HG03521 (cell line): ENCODE measurements around the gene MRPL20.
"Not testable (repeated sequence)": the region's sequence is repeated elsewhere in the genome, so short reads cannot be mapped to it uniquely, and the experiment has no call there.

ENCODE experiments used
- ATAC-seq: cut with Tn5 transposase; IDR thresholded peaks from one replicate; pipeline ENCODE4 v1.9.1; 2021; ENCODE audit warnings: mild to moderate bottlenecking, moderate library complexity; ENCODE audit not compliant: unreplicated experiment

MRPL20 gene

DNA sequence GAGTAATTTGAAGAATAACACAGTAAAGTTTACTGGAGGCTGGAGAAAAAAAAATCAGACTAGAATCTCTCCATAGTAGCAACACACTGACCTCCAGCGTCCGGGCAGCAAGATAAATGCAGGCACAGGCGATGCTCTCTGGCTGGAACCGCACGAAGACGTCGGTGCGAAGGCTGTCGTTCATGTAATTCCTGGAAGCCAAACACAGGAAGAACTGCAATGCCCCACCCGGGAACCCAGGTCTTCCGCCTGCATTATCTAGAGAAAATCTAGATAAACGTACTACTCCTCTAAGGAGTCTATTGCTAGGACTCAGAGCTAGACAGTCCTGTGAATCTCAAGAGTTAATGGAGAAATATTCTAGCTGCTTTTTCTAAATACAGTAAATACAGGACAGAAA is 16.4 kb downstream of the MRPL20 start:
- no peak for ATAC-seq

DNA sequence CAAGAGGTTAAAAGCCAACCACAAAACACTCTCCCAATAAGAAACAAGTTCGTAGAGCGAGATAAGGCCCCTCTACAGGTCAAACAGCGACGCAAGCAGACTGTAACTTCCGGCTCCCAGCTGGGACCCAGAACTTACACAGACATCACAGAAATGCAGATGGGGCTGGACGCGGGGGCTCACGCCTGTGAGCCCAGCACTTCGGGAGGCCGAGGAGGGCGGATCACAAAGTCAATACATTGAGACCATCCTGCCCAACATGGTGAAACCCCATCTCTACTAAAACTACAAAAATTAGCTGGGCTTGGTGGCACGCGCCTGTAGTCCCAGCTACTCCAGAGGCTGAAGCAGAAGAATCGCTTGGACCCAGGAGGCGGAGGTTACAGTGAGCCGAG is 19.0 kb downstream of the MRPL20 start:
- no peak for ATAC-seq

DNA sequence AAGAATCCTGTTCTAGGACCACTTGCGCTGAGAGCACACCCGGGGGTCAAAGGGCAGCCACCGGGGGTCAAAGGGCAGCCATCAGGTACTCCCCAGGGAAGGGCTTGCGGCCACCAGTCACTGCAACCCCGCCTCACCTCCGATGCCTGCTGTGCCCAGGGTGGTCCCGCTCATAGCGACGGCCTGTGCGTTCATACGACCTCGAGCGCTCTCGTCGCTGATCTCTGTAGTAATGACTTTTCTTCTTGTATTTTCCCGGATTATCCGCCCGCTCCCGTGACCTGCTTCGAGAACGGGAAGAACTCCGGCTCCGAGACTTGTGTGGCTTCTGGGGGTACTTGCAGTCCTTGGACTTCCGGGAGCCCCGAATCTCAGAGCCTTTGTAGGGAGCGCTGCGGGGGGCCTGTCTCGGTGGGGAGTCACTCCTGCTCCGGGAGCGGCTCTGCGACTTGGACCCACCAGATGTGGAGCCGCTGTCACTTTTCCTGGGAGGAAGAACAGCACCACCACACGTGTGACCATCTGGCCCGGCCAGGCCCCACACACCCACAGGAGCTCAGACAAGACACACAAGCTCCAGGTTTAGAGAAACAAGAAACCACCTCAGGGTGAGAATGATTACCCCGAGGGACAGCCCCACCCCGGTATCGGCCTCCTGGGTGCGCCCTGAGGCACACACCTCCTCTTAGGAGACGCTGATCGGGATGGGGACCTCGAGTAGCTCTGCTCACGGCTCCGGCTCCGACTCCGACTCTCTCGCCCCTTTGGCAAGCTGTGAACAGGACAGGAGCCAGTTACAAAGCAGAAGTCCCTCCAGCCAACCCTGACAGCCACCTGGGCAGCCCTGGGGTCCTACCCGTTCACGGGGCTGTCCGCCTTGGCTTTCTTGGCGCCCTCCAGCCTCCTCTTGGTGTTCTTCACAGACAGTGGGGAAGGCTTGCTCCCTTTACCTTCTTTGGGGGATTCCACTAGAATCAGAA is 19.7 kb downstream of the MRPL20 start:
- ATAC-seq: no peak

GRCh38 chr1:1385931-1386330 is 21.2 kb downstream of the MRPL20 start:
- no peak for ATAC-seq

DNA sequence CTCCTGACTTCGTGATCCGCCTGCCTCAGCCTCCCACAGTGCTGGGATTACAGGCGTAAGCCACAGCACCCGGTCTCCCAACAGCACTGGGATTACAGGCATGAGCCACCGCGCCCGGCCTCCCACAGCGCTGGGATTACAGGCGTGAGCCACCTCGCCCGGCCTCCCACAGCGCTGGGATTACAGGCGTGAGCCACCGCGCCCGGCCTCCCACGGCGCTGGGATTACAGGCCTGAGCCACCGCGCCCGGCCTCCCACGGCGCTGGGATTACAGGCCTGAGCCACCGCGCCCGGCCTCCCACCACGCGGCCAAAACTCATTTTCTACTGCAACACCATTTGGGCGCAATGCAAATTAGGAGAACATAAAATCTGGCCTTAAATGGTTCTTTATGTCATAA is 21.8 kb downstream of the MRPL20 start:
- ATAC-seq: not testable (repeated sequence)

- no peak for ATAC-seq
Measured at GRCh38 chr1:1381294-1381693, 25.8 kb downstream of the MRPL20 start.

- ATAC-seq: no peak
Measured at GRCh38 chr1:1380860-1381259, 26.2 kb downstream of the MRPL20 start.

DNA sequence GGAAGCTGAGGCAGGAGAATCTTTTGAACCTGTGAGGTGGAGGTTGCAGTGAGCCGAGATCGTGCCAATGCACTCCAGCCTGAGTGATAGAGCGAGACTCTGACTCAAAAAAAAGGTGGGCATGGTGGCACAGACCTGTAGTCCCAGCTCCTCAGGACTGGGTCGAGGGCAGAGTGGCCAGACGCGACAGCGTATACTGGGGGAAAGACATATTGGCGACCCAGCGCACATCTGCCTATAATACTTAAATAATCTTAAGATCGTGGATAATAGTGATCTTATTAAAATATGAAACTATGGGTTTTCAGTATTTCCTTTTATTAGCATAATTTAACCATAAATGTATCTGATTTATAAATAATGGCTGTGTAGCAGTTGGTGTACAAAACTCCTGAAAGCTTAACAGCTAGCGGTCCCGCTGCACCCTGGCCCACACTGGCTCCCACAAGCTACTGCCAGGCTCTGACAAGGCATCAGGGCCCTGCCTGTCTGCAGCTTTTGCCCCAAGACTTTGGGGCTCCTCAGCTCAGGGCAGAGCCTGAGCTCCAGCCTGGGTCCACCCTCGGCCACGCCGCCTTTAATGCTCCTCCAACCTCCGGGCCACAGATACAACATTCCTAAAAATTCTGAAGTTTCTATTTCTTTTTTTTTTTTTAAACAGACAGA is 29.4 kb downstream of the MRPL20 start:
- ATAC-seq: no peak

GRCh38 chr1:1376551-1377226 is 30.4 kb downstream of the MRPL20 start:
- no peak for ATAC-seq

DNA sequence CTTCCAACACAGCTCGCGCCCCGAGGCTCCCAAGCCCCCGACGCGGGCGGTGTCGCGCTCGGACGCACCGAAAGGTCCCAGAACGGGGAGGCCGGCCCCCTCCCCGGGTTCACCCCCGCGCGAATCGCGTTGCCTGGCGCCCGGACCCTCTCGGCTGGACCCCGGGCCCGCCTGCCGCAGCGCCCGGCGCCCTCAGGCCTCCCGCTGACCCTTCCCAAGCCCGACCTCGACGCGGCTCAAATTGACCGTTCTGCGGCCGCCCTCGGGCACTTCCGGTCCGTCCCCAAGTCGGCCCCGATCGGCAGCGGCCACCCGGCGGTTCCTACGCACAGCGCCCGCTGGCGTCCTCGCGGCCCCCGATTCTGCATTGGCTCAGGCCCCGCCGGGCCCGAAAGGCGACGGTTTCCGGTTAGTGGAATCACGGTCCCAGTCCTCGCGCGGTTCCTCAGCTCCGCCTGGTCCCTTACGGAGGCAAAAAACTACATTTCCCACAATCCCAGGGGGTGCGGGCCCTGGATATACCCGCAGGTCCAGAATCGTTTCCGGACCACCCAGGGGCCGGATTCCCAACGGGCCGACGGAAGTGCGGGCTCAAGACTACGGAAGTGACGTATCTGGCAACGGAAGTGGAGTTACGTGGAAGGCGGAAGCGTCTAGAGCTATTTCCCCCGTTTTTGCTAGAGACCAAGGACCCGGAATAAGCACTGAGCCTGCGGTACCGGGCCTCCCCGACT is 32.0 kb downstream of the MRPL20 start, which contains the start of gene AURKAIP1:
Gene AURKAIP1, minus strand, starts transcription at position 279 of the 734 bp plus-strand sequence. CDS start 451 bp downstream, outside the sequence.
- ATAC-seq: peak; percentile 90

DNA sequence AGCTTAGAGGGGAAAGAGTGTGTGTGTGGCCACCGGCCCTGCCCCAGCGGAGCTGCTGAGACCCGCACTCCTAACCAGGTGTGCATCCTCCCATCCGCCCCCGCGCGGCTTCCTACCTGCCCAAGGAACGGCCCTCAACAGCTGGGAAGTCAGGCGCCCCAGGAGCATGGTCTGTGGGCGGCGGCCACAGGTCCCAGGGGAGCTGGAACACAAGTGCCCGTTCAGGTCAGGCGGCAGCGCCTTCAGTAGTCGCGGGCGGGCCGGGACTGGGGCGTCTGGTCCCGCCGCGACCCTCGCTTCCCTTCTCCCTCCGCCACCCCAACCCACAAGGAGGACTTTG is 32.5 kb downstream of the MRPL20 start:
- ATAC-seq: peak; percentile 5

DNA sequence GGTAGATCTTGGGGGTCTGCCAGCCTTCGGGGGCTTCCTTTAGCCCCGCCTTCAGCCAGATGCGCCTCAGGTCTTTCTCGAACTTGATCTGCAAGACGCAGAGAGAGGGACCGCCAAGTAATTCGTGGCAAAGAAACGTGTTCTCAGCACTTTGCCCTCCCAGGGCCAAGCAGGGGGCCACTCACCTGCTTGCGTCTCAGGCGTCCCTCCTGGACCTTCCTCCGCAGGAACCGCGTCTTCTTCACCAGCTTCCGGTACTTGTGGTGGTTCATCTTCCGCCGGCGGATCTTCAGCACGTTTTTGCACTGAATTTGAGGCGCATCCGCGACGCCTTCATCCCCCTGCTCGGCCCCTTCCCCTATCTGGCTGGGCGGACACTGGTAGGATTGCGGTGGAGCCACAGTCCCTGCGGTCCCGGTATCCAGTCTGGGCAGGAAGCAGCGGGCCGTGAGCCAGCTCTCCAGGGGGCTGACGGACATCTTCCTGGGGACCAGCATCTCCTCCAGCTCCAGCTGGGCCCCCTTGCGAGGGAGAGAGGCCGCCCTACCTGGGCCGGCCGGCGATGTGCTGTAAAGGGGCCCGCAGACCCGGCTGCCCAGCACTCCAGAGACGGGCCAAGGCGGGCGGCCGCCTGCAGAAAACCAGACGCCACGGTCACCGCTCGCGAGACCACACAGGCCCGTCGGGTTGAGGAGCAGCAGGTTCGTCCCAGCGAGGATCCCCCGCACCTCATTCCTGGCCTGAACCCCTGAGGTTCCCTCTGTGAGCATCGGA is 33.1 kb downstream of the MRPL20 start:
- ATAC-seq: no peak

GRCh38 chr1:1373051-1373814 is 33.9 kb downstream of the MRPL20 start:
- ATAC-seq: no peak

GRCh38 chr1:1371746-1372711 is 35.1 kb downstream of the MRPL20 start:
- no peak for ATAC-seq

- ATAC-seq: no peak
Measured at GRCh38 chr1:1371364-1371745, 35.7 kb downstream of the MRPL20 start.

GRCh38 chr1:1370771-1371300 is 36.3 kb downstream of the MRPL20 start:
- no peak for ATAC-seq

DNA sequence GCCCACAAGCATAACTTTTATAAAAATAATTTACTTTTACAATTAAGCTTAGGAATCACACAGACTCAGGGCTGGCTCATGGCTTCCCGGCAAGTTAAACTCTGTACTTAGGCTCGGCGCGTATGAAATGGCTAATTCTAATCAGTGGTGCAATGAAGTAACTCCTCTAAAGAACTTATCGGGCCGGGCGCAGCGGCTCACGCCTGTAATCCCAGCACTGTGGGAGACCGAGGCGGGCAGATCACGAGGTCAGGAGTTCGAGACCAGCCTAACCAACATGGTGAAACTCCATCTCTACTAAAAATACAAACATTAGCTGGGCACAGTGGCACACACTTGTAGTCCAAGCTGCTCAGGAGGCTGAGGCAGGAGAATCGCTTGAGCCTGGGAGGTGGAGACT is 37.0 kb downstream of the MRPL20 start:
- not testable (repeated sequence) for ATAC-seq

GRCh38 chr1:1367315-1367714 is 39.8 kb downstream of the MRPL20 start:
- ATAC-seq: no peak
